HepG2 (cell line): ENCODE results near the gene RBFOX1.

Experiments used
- ARNT ChIP-seq: fragments of 450-650 bp; IDR thresholded peaks from 2 replicates; pipeline ENCODE4 v1.6.1; 2017
- POLR2A ChIP-seq, 2 experiments: IDR thresholded peaks; 2 replicates each; pipeline ENCODE4 v1.6.1; 2011; ENCODE audit warnings: low read depth in 2 of 2, low read length in 2 of 2, mild to moderate bottlenecking in 1 of 2, moderate library complexity in 1 of 2; ENCODE audit not compliant: insufficient read depth in 1 of 2
- POLR2AphosphoS5 ChIP-seq: IDR thresholded peaks from 2 replicates; pipeline ENCODE4 v1.6.1; 2012; ENCODE audit warnings: low read depth, low read length
- TBL1XR1 ChIP-seq: fragments of 150-350 bp; IDR thresholded peaks from 2 replicates; pipeline ENCODE4 v1.6.1; 2014; ENCODE audit warnings: borderline replicate concordance, low read length; ENCODE audit not compliant: partially characterized antibody
- YY1 ChIP-seq: IDR thresholded peaks from 2 replicates; pipeline ENCODE4 v1.6.1; 2011; ENCODE audit warnings: low read length, low read depth, moderate library complexity, mild to moderate bottlenecking; ENCODE audit not compliant: insufficient read depth, insufficient replicate concordance
- ZNF12 ChIP-seq: sonication (generic); formaldehyde crosslinking; IDR thresholded peaks from 2 replicates; pipeline ENCODE4 v1.5.0; 2020; ENCODE audit warnings: missing genetic modification reagents
- TF ChIP-seq, protein P1 (sequence below): sonication (generic); formaldehyde crosslinking; IDR thresholded peaks from 2 replicates; pipeline ENCODE4 v1.5.0; 2020; ENCODE audit warnings: mild to moderate bottlenecking, missing genetic modification reagents, moderate library complexity
- TF ChIP-seq, protein P2 (sequence below): IDR thresholded peaks from 2 replicates; pipeline ENCODE4 v1.6.1; 2012; ENCODE audit warnings: low read depth, low read length, improper control_type of control experiment

DNA sequence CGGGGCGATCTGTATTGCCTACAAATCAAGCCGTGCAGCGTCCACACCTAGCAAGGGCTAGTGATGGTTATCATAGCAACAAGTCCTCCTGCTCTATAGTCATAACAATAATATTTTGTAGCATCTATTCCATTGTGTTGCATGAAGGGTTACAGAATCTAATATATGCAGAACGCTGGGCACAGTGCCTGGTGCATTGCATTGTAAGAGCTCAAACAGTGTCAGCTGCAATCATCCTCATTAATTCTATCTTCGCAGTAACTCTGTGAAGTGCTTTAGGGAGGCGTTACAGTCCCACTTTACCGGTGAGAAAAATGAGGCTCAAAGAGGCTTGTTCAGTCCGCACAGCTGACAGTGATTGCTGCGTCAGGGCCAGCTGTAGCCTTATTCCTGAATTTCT lies 149.4 kb downstream of the RBFOX1 start:
- no peak for TF ChIP-seq YY1
- TF ChIP-seq, protein P1, sequence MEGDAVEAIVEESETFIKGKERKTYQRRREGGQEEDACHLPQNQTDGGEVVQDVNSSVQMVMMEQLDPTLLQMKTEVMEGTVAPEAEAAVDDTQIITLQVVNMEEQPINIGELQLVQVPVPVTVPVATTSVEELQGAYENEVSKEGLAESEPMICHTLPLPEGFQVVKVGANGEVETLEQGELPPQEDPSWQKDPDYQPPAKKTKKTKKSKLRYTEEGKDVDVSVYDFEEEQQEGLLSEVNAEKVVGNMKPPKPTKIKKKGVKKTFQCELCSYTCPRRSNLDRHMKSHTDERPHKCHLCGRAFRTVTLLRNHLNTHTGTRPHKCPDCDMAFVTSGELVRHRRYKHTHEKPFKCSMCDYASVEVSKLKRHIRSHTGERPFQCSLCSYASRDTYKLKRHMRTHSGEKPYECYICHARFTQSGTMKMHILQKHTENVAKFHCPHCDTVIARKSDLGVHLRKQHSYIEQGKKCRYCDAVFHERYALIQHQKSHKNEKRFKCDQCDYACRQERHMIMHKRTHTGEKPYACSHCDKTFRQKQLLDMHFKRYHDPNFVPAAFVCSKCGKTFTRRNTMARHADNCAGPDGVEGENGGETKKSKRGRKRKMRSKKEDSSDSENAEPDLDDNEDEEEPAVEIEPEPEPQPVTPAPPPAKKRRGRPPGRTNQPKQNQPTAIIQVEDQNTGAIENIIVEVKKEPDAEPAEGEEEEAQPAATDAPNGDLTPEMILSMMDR = no peak
- TF ChIP-seq TBL1XR1 = no peak
- TF ChIP-seq, protein P2, sequence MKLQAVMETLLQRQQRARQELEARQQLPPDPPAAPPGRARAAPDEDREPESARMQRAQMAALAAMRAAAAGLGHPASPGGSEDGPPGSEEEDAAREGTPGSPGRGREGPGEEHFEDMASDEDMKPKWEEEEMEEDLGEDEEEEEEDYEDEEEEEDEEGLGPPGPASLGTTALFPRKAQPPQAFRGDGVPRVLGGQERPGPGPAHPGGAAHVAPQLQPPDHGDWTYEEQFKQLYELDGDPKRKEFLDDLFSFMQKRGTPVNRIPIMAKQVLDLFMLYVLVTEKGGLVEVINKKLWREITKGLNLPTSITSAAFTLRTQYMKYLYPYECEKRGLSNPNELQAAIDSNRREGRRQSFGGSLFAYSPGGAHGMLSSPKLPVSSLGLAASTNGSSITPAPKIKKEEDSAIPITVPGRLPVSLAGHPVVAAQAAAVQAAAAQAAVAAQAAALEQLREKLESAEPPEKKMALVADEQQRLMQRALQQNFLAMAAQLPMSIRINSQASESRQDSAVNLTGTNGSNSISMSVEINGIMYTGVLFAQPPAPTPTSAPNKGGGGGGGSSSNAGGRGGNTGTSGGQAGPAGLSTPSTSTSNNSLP = no peak
- TF ChIP-seq ZNF12 (CRISPR knock-in tag) = no peak
- TF ChIP-seq POLR2A (IDR thresholded peaks at IDR 0.05; ENCODE audit: insufficient read depth in 1 of 2, low read depth in 2 of 2, low read length in 2 of 2) = no peak
- TF ChIP-seq POLR2AphosphoS5 = no peak
- no peak for TF ChIP-seq ARNT
